Sciatic nerve (tissue), 2 donors: Measurements from ENCODE around the gene RGS7. TPM values are rescaled to one million over a fixed set of nuclear protein-coding genes. Genes with fewer than 3 reads are reported as not detected.
"Not testable (repeated sequence)": the region's sequence is repeated elsewhere in the genome, so short reads cannot be mapped to it uniquely, and the experiment has no call there.

Source experiments
- ATAC-seq: fragments of 200-7000 bp; cut with Tn5 transposase; one replicate; pipeline ENCODE4 v1.9.1; 2020; ENCODE audit warnings: mild to moderate bottlenecking, moderate library complexity
- DNase-seq: peaks from one replicate; pipeline ENCODE4 v3.0.0-alpha.2; 2020; ENCODE audit warnings: low spot score
- intact Hi-C: fragments of 100-400 bp; cut with DNase I; formaldehyde crosslinking; loops from one replicate; pipeline ENCODE4 v1.14.2; 2022
- total RNA-seq: library from RNA; stranded (reverse); fragmentation: NEBNext Ultra II Directional; extraction: Animal tissue kit (Norgen Biotek cat#: 25700); gene quantifications from one replicate; pipeline ENCODE4 v1.2.1, GENCODE V29; 2021
- donor health status: DM: no; HTN: no; CAD: no.
- donor health status: DM: no; HTN: no; CAD: no.

RGS7 gene
- total RNA-seq, 1 donor from 2014 or later: 2.0 TPM

- ATAC-seq: no peak
- intact Hi-C loops: no loop called here
Observed at GRCh38 chr1:240912821-240913220, 444.2 kb downstream of the RGS7 start.

GRCh38 chr1:240909701-240910457 is 447.1 kb downstream of the RGS7 start:
- DNase-seq (no peak), ATAC-seq (no peak)
- intact Hi-C loops: no loop called here

More at GRCh38 chr1:240912821-240913220, 444.2 kb downstream of the RGS7 start:
- DNase-seq: no peak

GRCh38 chr1:240906477-240906876 is 450.5 kb downstream of the RGS7 start:
- intact Hi-C loops: no loop called here
- no peak for DNase-seq
- ATAC-seq: no peak

- DNase-seq: no peak
- intact Hi-C loops: no loop called here
- ATAC-seq: no peak
Observed at GRCh38 chr1:240905225-240905765, 451.7 kb downstream of the RGS7 start.

GRCh38 chr1:240895424-240895823 is 461.6 kb downstream of the RGS7 start:
- intact Hi-C loops, DNase-seq, ATAC-seq: not testable (repeated sequence)

- DNase-seq (no peak), ATAC-seq (no peak)
- intact Hi-C loops: no loop called here
Observed at GRCh38 chr1:240888787-240889048, 468.3 kb downstream of the RGS7 start.

- no peak for ATAC-seq
- intact Hi-C loops: no loop called here
- no peak for DNase-seq
Observed at GRCh38 chr1:240888039-240888786, 468.8 kb downstream of the RGS7 start.

GRCh38 chr1:240883490-240883889 is 473.5 kb downstream of the RGS7 start:
- no peak for DNase-seq
- intact Hi-C loops: no loop called here
- ATAC-seq: no peak

- intact Hi-C loops, DNase-seq, ATAC-seq: not testable (repeated sequence)
Observed at GRCh38 chr1:240882656-240883308, 474.2 kb downstream of the RGS7 start.

GRCh38 chr1:240878631-240879030 is 478.4 kb downstream of the RGS7 start:
- ATAC-seq: no peak

GRCh38 chr1:240877605-240878004 is 479.4 kb downstream of the RGS7 start:
- ATAC-seq (no peak), DNase-seq (no peak)
- intact Hi-C loops: no loop called here

More at GRCh38 chr1:240878631-240879030, 478.4 kb downstream of the RGS7 start:
- no peak for DNase-seq
- intact Hi-C loops: no loop called here

GRCh38 chr1:240876071-240876470 is 480.9 kb downstream of the RGS7 start:
- intact Hi-C loops: no loop called here
- DNase-seq (no peak), ATAC-seq (no peak)

- DNase-seq: no peak
- intact Hi-C loops: no loop called here
- no peak for ATAC-seq
Observed at GRCh38 chr1:240869071-240869470, 487.9 kb downstream of the RGS7 start.

- no peak for DNase-seq
- ATAC-seq: no peak
- intact Hi-C loops: no loop called here
Observed at GRCh38 chr1:240866724-240867123, 490.3 kb downstream of the RGS7 start.

GRCh38 chr1:240860023-240860422 is 497.0 kb downstream of the RGS7 start:
- ATAC-seq (no peak), DNase-seq (no peak)
- intact Hi-C loops: no loop called here

GRCh38 chr1:240854367-240854766 is 502.6 kb downstream of the RGS7 start:
- no peak for ATAC-seq
- DNase-seq: no peak
- intact Hi-C loops: no loop called here

- DNase-seq: no peak
- ATAC-seq: no peak
- intact Hi-C loops: no loop called here
Observed at GRCh38 chr1:240847325-240847724, 509.7 kb downstream of the RGS7 start.

- DNase-seq (no peak), ATAC-seq (no peak)
- intact Hi-C loops: no loop called here
Observed at GRCh38 chr1:240844486-240844885, 512.5 kb downstream of the RGS7 start.

GRCh38 chr1:240843798-240844197 is 513.2 kb downstream of the RGS7 start:
- DNase-seq (no peak), ATAC-seq (no peak)
- intact Hi-C loops: no loop called here

- no peak for DNase-seq
- intact Hi-C loops: no loop called here
- no peak for ATAC-seq
Observed at GRCh38 chr1:240836271-240836670, 520.7 kb downstream of the RGS7 start.
